Smooth muscle cell (in vitro differentiated cells): ENCODE data around the gene C16orf95. TPM values are rescaled to one million over a fixed set of nuclear protein-coding genes. Genes with fewer than 3 reads are reported as not detected.
A peak's percentile ranks its signal among the peaks of the same experiment; 100 is the strongest.

Experiments used
- DNase-seq: peaks from one replicate; lab custom pipeline; 2025; ENCODE audit not compliant: unreplicated experiment; lab: John Stamatoyannopoulos, UW
- H2AFZ ChIP-seq: fragments of 200-600 bp; sonication (generic); 2 replicates; pipeline ENCODE4 v1.6.0; 2016; ENCODE audit warnings: antibody characterized with exemption, low read depth, mild to moderate bottlenecking
- H3F3A ChIP-seq: fragments of 200-600 bp; sonication (generic); 2 replicates; pipeline ENCODE4 v1.6.0; 2017; ENCODE audit warnings: antibody characterized with exemption, low read depth
- H3K27ac ChIP-seq: fragments of 200-600 bp; sonication (generic); 2 replicates; pipeline ENCODE4 v1.5.1; 2016; ENCODE audit warnings: low read depth, mild to moderate bottlenecking
- H3K27me3 ChIP-seq: fragments of 200-600 bp; sonication (generic); 2 replicates; pipeline ENCODE4 v1.6.1; 2016; ENCODE audit warnings: low read depth, mild to moderate bottlenecking
- H3K36me3 ChIP-seq: fragments of 200-600 bp; sonication (generic); 2 replicates; pipeline ENCODE4 v1.5.1; 2016; ENCODE audit warnings: low read depth
- H3K4me1 ChIP-seq: fragments of 200-600 bp; sonication (generic); 2 replicates; pipeline ENCODE4 v1.5.1; 2016; ENCODE audit warnings: low read depth
- H3K4me2 ChIP-seq: fragments of 200-600 bp; sonication (generic); 2 replicates; pipeline ENCODE4 v1.6.0; 2016; ENCODE audit warnings: mild to moderate bottlenecking
- H3K4me3 ChIP-seq: fragments of 200-600 bp; sonication (generic); 2 replicates; pipeline ENCODE4 v1.5.1; 2016; ENCODE audit warnings: mild to moderate bottlenecking
- H3K79me2 ChIP-seq: fragments of 200-600 bp; sonication (generic); 2 replicates; pipeline ENCODE4 v1.6.0; 2016; ENCODE audit warnings: low read depth, mild to moderate bottlenecking
- H3K9ac ChIP-seq: fragments of 200-600 bp; sonication (generic); 2 replicates; pipeline ENCODE4 v1.6.0; 2016; ENCODE audit warnings: low read depth
- H3K9me3 ChIP-seq: fragments of 200-600 bp; sonication (generic); replicated peaks from 2 replicates; pipeline ENCODE4 v1.5.1; 2016; ENCODE audit warnings: low read depth
- H4K20me1 ChIP-seq: fragments of 200-600 bp; sonication (generic); 2 replicates; pipeline ENCODE4 v1.6.0; 2016; ENCODE audit warnings: low read depth
- CTCF ChIP-seq: fragments of 200-600 bp; sonication (generic); IDR thresholded peaks from 2 replicates; pipeline ENCODE4 v1.5.1; 2017; ENCODE audit warnings: borderline replicate concordance, mild to moderate bottlenecking, antibody characterized with exemption; ENCODE audit not compliant: insufficient read depth, poor library complexity, severe bottlenecking
- WGBS: methylation state at CpG from one replicate; pipeline ENCODE4 v1.1.7; 2016; ENCODE audit warnings: low lambda C conversion rate; 5-methylcytosine and 5-hydroxymethylcytosine counted together
- polyA plus RNA-seq: library from polyadenylated mRNA; unstranded; fragments of >200 nt; fragmentation: Nextera tagmentation; extraction: Ambion mirVana; gene quantifications from 2 replicates; pipeline ENCODE4 v1.2.1, GENCODE V29; 2016
- total RNA-seq: library from RNA; depleted of rRNA; stranded (reverse); fragments of >200 nt; gene quantifications from 2 replicates; pipeline ENCODE4 v1.2.3, GENCODE V29; 2014

C16orf95 gene
- total and polyA plus RNA-seq, 2 experiments from 2014 or later, result 7.7 to 8.0 TPM

- Histone ChIP-seq H4K20me1 (no peaks in the 10 kb centered on the region), H3K9me3 (no peaks in the 10 kb centered on the region), H3K4me2 (no peak overlapping the region), H3F3A (no peaks in the 10 kb centered on the region), H3K27ac (no peak overlapping the region), H3K4me1 (no peaks in the 10 kb centered on the region), H3K27me3 (no peaks in the 10 kb centered on the region), H3K9ac (no peak overlapping the region), H3K79me2 (no peaks in the 10 kb centered on the region), H3K36me3 (no peaks in the 10 kb centered on the region), H2AFZ (no peak overlapping the region), H3K4me3 (no peak overlapping the region)
- no peak for TF ChIP-seq CTCF
- WGBS, result 92% methylated on average over 7 of the region's 7 CpGs
- no peak for DNase-seq
These were observed 13.7 kb downstream of the C16orf95 start for GRCh38 chr16:87303431-87303930.

GRCh38 chr16:87298857-87299465 is 18.2 kb downstream of the C16orf95 start:
- H3K27ac ChIP-seq, result no peak overlapping the region
- H3K9me3 ChIP-seq, result no peaks in the 10 kb centered on the region
- H2AFZ ChIP-seq, result no peak overlapping the region
- no peak overlapping the region for H3K4me3 ChIP-seq
- H3K4me1 ChIP-seq, result no peaks in the 10 kb centered on the region
- H3K9ac ChIP-seq, result no peak overlapping the region
- no peaks in the 10 kb centered on the region for H3K36me3 ChIP-seq
- WGBS, result 82% methylated on average over 13 of the region's 13 CpGs
- H3K4me2 ChIP-seq, result no peak overlapping the region
- H4K20me1 ChIP-seq, result no peaks in the 10 kb centered on the region
- no peaks in the 10 kb centered on the region for H3K27me3 ChIP-seq
- H3F3A ChIP-seq, result no peaks in the 10 kb centered on the region
- H3K79me2 ChIP-seq, result no peaks in the 10 kb centered on the region
- DNase-seq, result no peak
- no peak for TF ChIP-seq CTCF

GRCh38 chr16:87297918-87298631 is 19.1 kb downstream of the C16orf95 start:
- Histone ChIP-seq H2AFZ (no peak overlapping the region), H3K36me3 (no peaks in the 10 kb centered on the region), H3K4me2 (no peak overlapping the region), H3F3A (no peaks in the 10 kb centered on the region), H3K9me3 (no peaks in the 10 kb centered on the region), H3K4me1 (no peaks in the 10 kb centered on the region), H3K9ac (no peak overlapping the region), H3K27me3 (no peaks in the 10 kb centered on the region), H3K79me2 (no peaks in the 10 kb centered on the region), H3K27ac (no peak overlapping the region), H3K4me3 (no peak overlapping the region), H4K20me1 (no peaks in the 10 kb centered on the region)
- no peak for DNase-seq
- TF ChIP-seq CTCF, result peak; percentile 60
- WGBS, result 67% methylated on average over 14 of the region's 15 CpGs

- H3K4me1 ChIP-seq, result no peaks in the 10 kb centered on the region
- H3F3A ChIP-seq, result no peaks in the 10 kb centered on the region
- H3K4me2 ChIP-seq, result no peak overlapping the region
- H3K27me3 ChIP-seq, result no peaks in the 10 kb centered on the region
- WGBS, result 87% methylated on average over 5 of the region's 5 CpGs
- no peaks in the 10 kb centered on the region for H3K36me3 ChIP-seq
- H3K27ac ChIP-seq, result no peak overlapping the region
- no peaks in the 10 kb centered on the region for H4K20me1 ChIP-seq
- no peak for TF ChIP-seq CTCF
- H3K4me3 ChIP-seq, result no peak overlapping the region
- DNase-seq, result no peak
- no peak overlapping the region for H3K9ac ChIP-seq
- no peak overlapping the region for H2AFZ ChIP-seq
- no peaks in the 10 kb centered on the region for H3K9me3 ChIP-seq
- H3K79me2 ChIP-seq, result no peaks in the 10 kb centered on the region
These were observed 19.8 kb downstream of the C16orf95 start for GRCh38 chr16:87297407-87297806.
